CD4-positive, alpha-beta T cell (primary cell): ENCODE data around the gene LRRC10. TPM values are rescaled to one million over a fixed set of nuclear protein-coding genes. Genes with fewer than 3 reads are reported as not detected.

ENCODE experiments used
- ATAC-seq: fragments of 200-7000 bp; cut with Tn5 transposase; one replicate; pipeline ENCODE4 v1.10.0; 2022; ENCODE audit warnings: mild to moderate bottlenecking; ENCODE audit not compliant: poor library complexity
- CTCF ChIA-PET: fragments of 350-600 bp; sonication (Branson Sonifier 250); formaldehyde crosslinking; loops from one replicate; lab custom pipeline; 2021; ENCODE audit warnings: antibody characterized with exemption, inconsistent platforms; lab: Charles Lee
- POLR2A ChIA-PET: fragments of 350-600 bp; sonication (Branson Sonifier 250); formaldehyde crosslinking; loops from one replicate; lab custom pipeline; 2021; ENCODE audit warnings: antibody characterized with exemption, inconsistent platforms; lab: Charles Lee
- DNase-seq, 14 experiments: peaks; one replicate each; pipeline ENCODE4 v3.0.0-alpha.2; 2013 to 2020; ENCODE audit warnings: mixed read lengths in 2 of 14
- H3K27ac ChIP-seq, 2 donors: one replicate each; pipeline versions ENCODE4 v1.5.1 to v1.7.0; 2013; ENCODE audit warnings: low read length in 2 of 2, low read depth in 1 of 2, mild to moderate bottlenecking in 1 of 2
- H3K27me3 ChIP-seq, 2 experiments: 1 replicate in 1 of 2; 2 replicates in 1 of 2; pipeline versions ENCODE4 v1.6.1 to v1.7.0; 2013; ENCODE audit warnings: low read length in 2 of 2, control low read depth in 1 of 2, mild to moderate bottlenecking in 1 of 2, moderate library complexity in 1 of 2; ENCODE audit not compliant: insufficient read depth in 2 of 2, control insufficient read depth in 1 of 2
- H3K36me3 ChIP-seq: one replicate; pipeline ENCODE4 v1.6.1; 2013; ENCODE audit warnings: low read length, control low read depth; ENCODE audit not compliant: insufficient read depth
- H3K4me1 ChIP-seq: one replicate; pipeline ENCODE4 v1.6.1; 2013; ENCODE audit warnings: low read length, control low read depth; ENCODE audit not compliant: insufficient read depth
- H3K4me3 ChIP-seq: one replicate; pipeline ENCODE4 v1.5.1; 2013; ENCODE audit warnings: mild to moderate bottlenecking, low read length, moderate library complexity
- H3K9me3 ChIP-seq, 2 experiments: 1 replicate in 1 of 2; 2 replicates in 1 of 2; pipeline versions ENCODE4 v1.6.1 to v1.7.0; 2013; ENCODE audit warnings: low read length in 2 of 2, mild to moderate bottlenecking in 2 of 2, control low read depth in 1 of 2, moderate library complexity in 1 of 2; ENCODE audit not compliant: control insufficient read depth in 1 of 2, insufficient read depth in 1 of 2
- H3K27ac Mint-ChIP-seq: one replicate; pipeline ENCODE4 v1.8.0; 2020; ENCODE audit warnings: mixed read lengths
- H3K27me3 Mint-ChIP-seq: one replicate; pipeline ENCODE4 v1.8.0; 2021; ENCODE audit warnings: mixed read lengths
- H3K36me3 Mint-ChIP-seq: one replicate; pipeline ENCODE4 v1.8.0; 2021; ENCODE audit warnings: low read depth, mixed read lengths
- H3K4me1 Mint-ChIP-seq: one replicate; pipeline ENCODE4 v1.8.0; 2021; ENCODE audit warnings: low read depth, mixed read lengths
- H3K4me3 Mint-ChIP-seq: one replicate; pipeline ENCODE4 v1.8.0; 2020; ENCODE audit warnings: mild to moderate bottlenecking, mixed read lengths
- H3K9me3 Mint-ChIP-seq: one replicate; pipeline ENCODE4 v1.8.0; 2020; ENCODE audit warnings: mixed read lengths
- CTCF ChIP-seq: fragments of 200-600 bp; IDR thresholded peaks from one replicate; pipeline ENCODE4 v1.8.0; 2022; ENCODE audit warnings: antibody characterized with exemption, mild to moderate bottlenecking
- intact Hi-C, 2 experiments: fragments of 100-400 bp; cut with DNase I in 1 of 2; cut with micrococcal nuclease in 1 of 2; formaldehyde crosslinking; loops; one replicate each; pipeline versions ENCODE4 v1.15.1 to v1.9.0; 2023 to 2025; cut with DNase I, micrococcal nuclease
- total RNA-seq, 174 experiments: library from RNA in 2 of 174; stranded (reverse) in 2 of 174; gene quantifications; one replicate each; pipeline ENCODE4 v1.2.3 and lab custom pipeline; 2021 to 2026

The LRRC10 gene
- total RNA-seq, 2 experiments from 2014 or later: not detected

GRCh38 chr12:69651922-69652321 is 41.2 kb upstream of the LRRC10 start:
- H3K27me3 Mint-ChIP-seq: peaks cover 8% of the 10 kb centered on the region

GRCh38 chr12:69649529-69649928 is 38.8 kb upstream of the LRRC10 start:
- Histone ChIP-seq H3K4me1 (no peaks in the 10 kb centered on the region), H3K36me3 (no peaks in the 10 kb centered on the region), H3K27me3 (no peaks in the 10 kb centered on the region), H3K4me3 (no peak overlapping the region), H3K27ac (no peak overlapping the region), H3K9me3 (no peaks in the 10 kb centered on the region)
- ATAC-seq: no peak
- intact Hi-C loops: no loop called here
- Mint-ChIP-seq H3K9me3 (no peaks in the 10 kb centered on the region), H3K27me3 (peaks cover 8% of the 10 kb centered on the region), H3K27ac (no peak overlapping the region), H3K36me3 (no peaks in the 10 kb centered on the region), H3K4me3 (no peak overlapping the region), H3K4me1 (no peaks in the 10 kb centered on the region)
- TF ChIP-seq CTCF: no peak
- DNase-seq: no peak
- ChIA-PET POLR2A (no interaction called here), CTCF (no interaction called here)

More at GRCh38 chr12:69651922-69652321, 41.2 kb upstream of the LRRC10 start:
- H3K27ac Mint-ChIP-seq: no peak overlapping the region
- H3K27ac ChIP-seq: no peak overlapping the region
- H3K9me3 Mint-ChIP-seq: no peaks in the 10 kb centered on the region
- intact Hi-C loops: no loop called here
- no peaks in the 10 kb centered on the region for H3K9me3 ChIP-seq
- no peak for ATAC-seq
- no peak overlapping the region for H3K4me3 Mint-ChIP-seq
- TF ChIP-seq CTCF: no peak
- POLR2A ChIA-PET: no interaction called here
- H3K36me3 ChIP-seq: no peaks in the 10 kb centered on the region
- H3K36me3 Mint-ChIP-seq: no peaks in the 10 kb centered on the region
- CTCF ChIA-PET: no interaction called here
- H3K4me1 ChIP-seq: no peaks in the 10 kb centered on the region
- H3K27me3 ChIP-seq: no peaks in the 10 kb centered on the region
- DNase-seq: no peak
- no peaks in the 10 kb centered on the region for H3K4me1 Mint-ChIP-seq
- no peak overlapping the region for H3K4me3 ChIP-seq

DNA sequence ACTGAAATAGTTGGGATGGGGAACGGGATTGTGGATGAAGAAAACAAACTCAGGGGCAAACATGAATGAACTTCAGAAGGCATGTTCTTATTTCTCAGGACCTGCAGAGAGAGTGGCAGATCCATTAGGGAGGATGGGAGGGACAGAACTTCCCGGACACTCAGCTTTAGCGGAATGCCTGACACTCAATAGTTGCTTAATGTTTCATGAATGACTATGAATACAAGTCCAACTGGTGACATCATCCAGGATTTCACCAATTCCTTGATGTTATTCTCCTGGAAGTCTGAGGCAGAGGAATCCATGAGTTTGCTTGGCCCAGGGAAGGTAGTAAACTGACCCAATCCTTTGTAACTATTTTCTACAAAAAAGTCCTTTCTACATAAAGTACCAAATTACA is 37.8 kb upstream of the LRRC10 start:
- H3K4me3 Mint-ChIP-seq: no peak overlapping the region
- no peak for TF ChIP-seq CTCF
- intact Hi-C loops: no loop called here
- H3K36me3 Mint-ChIP-seq: no peaks in the 10 kb centered on the region
- peaks cover 8% of the 10 kb centered on the region for H3K27me3 Mint-ChIP-seq
- no peaks in the 10 kb centered on the region for H3K9me3 Mint-ChIP-seq
- Histone ChIP-seq H3K36me3 (no peaks in the 10 kb centered on the region), H3K4me3 (no peak overlapping the region), H3K4me1 (no peaks in the 10 kb centered on the region), H3K27ac (no peak overlapping the region), H3K9me3 (no peaks in the 10 kb centered on the region), H3K27me3 (no peaks in the 10 kb centered on the region)
- ChIA-PET POLR2A (no interaction called here), CTCF (no interaction called here)
- H3K4me1 Mint-ChIP-seq: no peaks in the 10 kb centered on the region
- ATAC-seq (no peak), DNase-seq (no peak)
- H3K27ac Mint-ChIP-seq: no peak overlapping the region
